GM18907 (cell line): ENCODE data around the gene IZUMO4.

Source experiments
- ATAC-seq: cut with Tn5 transposase; IDR thresholded peaks from one replicate; pipeline ENCODE4 v1.9.1; 2021; ENCODE audit warnings: mild to moderate bottlenecking, moderate library complexity; ENCODE audit not compliant: unreplicated experiment

The IZUMO4 gene

GRCh38 chr19:2142173-2142829 lies 45.6 kb downstream of the IZUMO4 start:
- no peak for ATAC-seq

GRCh38 chr19:2144190-2144589 lies 47.5 kb downstream of the IZUMO4 start:
- ATAC-seq: no peak

- ATAC-seq: no peak
These were observed 49.1 kb downstream of the IZUMO4 start for GRCh38 chr19:2145831-2146241.

- no peak for ATAC-seq
These were observed 51.9 kb downstream of the IZUMO4 start for GRCh38 chr19:2148482-2149135.
